Left renal cortex interstitium (tissue), 4 donors: Measurements from ENCODE around the gene MT1G. TPM values are rescaled to one million over a fixed set of nuclear protein-coding genes. Genes with fewer than 3 reads are reported as not detected.
A peak's percentile ranks its signal among the peaks of the same experiment; 100 is the strongest.
"Not testable (repeated sequence)": the region's sequence is repeated elsewhere in the genome, so short reads cannot be mapped to it uniquely, and the experiment has no call there.

Experiments
- DNase-seq, 4 donors: peaks; one replicate each; pipeline ENCODE4 v3.0.0-alpha.2; 2013; ENCODE audit warnings: low read depth in 4 of 4, low spot score in 2 of 4, missing footprints in 1 of 4
- polyA plus RNA-seq, 4 donors: library from polyadenylated mRNA; unstranded; fragments of 120-200 nt; gene quantifications; one replicate each; pipeline ENCODE4 v1.2.1, GENCODE V29; 2013; ENCODE audit not compliant: insufficient read length in 4 of 4

The MT1G gene
- polyA plus RNA-seq, 4 donors, result 13.2 to 180 (median 98.1) TPM

GRCh38 chr16:56686758-56687157 is 18.9 kb upstream of the MT1G start:
- DNase-seq, result no peak

- DNase-seq, result no peak
Measured at GRCh38 chr16:56684926-56685590, 17.2 kb upstream of the MT1G start.

- DNase-seq, result no peak
Measured at GRCh38 chr16:56684256-56684925, 16.5 kb upstream of the MT1G start.

GRCh38 chr16:56683424-56684172 is 15.7 kb upstream of the MT1G start:
- DNase-seq, result no peak

GRCh38 chr16:56682703-56683397 is 15.0 kb upstream of the MT1G start:
- no peak for DNase-seq

- peak in 3 of 4 donors; percentile 42 to 80 (median 67) for DNase-seq
Measured at GRCh38 chr16:56681939-56682702, 14.3 kb upstream of the MT1G start, which contains the start of gene MT1X. MT1X (plus strand) TSS chr16:56682470; CDS start chr16:56682541, 71 bp downstream.

GRCh38 chr16:56679818-56680217 is 12.0 kb upstream of the MT1G start:
- DNase-seq, result no peak

GRCh38 chr16:56679078-56679730 is 11.3 kb upstream of the MT1G start:
- DNase-seq, result no peak

GRCh38 chr16:56677474-56677873 is 9.6 kb upstream of the MT1G start:
- no peak for DNase-seq

- DNase-seq, result no peak
Measured at GRCh38 chr16:56675685-56676210, 7.9 kb upstream of the MT1G start.

GRCh38 chr16:56674570-56674969 is 6.7 kb upstream of the MT1G start:
- DNase-seq, result not testable (repeated sequence)

- DNase-seq, result no peak
Measured at GRCh38 chr16:56673921-56674320, 6.1 kb upstream of the MT1G start.

- DNase-seq, result no peak
Measured at GRCh38 chr16:56672761-56673536, 5.1 kb upstream of the MT1G start.

GRCh38 chr16:56672171-56672570 is 4.3 kb upstream of the MT1G start:
- DNase-seq, result not testable (repeated sequence)

- DNase-seq, result not testable (repeated sequence)
Measured at GRCh38 chr16:56671691-56672090, 3.8 kb upstream of the MT1G start.

GRCh38 chr16:56670620-56670934 is 2.7 kb upstream of the MT1G start:
- no peak for DNase-seq

- no peak for DNase-seq
Measured at GRCh38 chr16:56669840-56670619, 2.2 kb upstream of the MT1G start.
